ENCODE data around the gene CDH23.

The CDH23 gene

DNA sequence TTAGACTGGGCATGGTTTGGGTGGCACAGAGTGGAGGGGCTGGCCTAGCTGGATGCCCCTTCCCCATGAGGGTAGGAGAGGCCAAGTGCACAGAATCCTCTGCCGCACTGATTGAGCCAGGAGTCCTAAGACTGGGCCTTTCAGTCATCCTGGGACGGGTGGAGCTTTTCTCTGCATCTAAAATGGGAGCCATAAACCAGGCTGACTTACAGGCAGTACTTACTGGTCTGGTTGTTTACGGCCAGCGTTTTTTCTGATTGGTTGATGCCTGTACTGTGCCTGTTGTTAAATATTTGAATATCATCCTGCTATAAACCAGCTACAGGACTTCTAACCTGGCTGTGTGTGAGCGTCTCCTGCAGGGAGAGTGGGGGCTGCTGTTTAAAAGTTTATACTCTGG lies 107.8 kb downstream of the CDH23 start:
- ATAC-seq (ENCODE audit: low read depth) (no peak), DNase-seq (ENCODE audit: low spot score) (no peak)
- no peak overlapping the region for H3K27ac ChIP-seq (ENCODE audit: poor library complexity, severe bottlenecking)
- H3K36me3 ChIP-seq (ENCODE audit: low read depth), result no peaks in the 10 kb centered on the region
- H3K4me3 ChIP-seq (ENCODE audit: severe bottlenecking), result no peak overlapping the region
- H3K9me3 ChIP-seq (ENCODE audit: severe bottlenecking), result no peaks in the 10 kb centered on the region
- H3K4me1 ChIP-seq (ENCODE audit: insufficient read depth, poor library complexity, severe bottlenecking), result no peaks in the 10 kb centered on the region
- TF ChIP-seq CTCF (IDR thresholded peaks at IDR 0.05; ENCODE audit: poor library complexity, severe bottlenecking), result no peak
- H3K27me3 ChIP-seq (ENCODE audit: insufficient read depth, poor library complexity, severe bottlenecking), result peaks cover 5% of the 10 kb centered on the region

DNA sequence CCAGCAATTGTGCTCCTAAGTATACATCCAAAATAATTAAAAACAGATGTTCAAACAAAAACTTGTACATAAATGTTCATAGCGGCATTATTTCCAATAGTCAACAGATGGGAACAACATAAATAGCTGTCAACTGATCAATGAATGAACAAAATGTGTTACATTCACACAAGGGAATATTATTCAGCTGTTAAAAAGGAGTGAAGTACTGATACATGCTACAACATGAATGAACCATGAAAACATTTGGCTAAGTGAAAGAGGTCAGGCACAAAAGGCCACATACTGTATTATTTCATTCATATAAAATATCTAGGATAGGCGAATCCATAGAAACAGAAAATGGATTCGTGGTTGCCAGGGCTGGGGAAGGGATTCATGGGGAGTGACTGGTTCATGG lies 109.1 kb downstream of the CDH23 start:
- Histone ChIP-seq H3K27me3 (ENCODE audit: insufficient read depth, poor library complexity, severe bottlenecking) (peaks cover 3% of the 10 kb centered on the region), H3K9me3 (ENCODE audit: severe bottlenecking) (no peaks in the 10 kb centered on the region), H3K27ac (ENCODE audit: poor library complexity, severe bottlenecking) (no peak overlapping the region), H3K36me3 (ENCODE audit: low read depth) (no peaks in the 10 kb centered on the region), H3K4me3 (ENCODE audit: severe bottlenecking) (no peak overlapping the region), H3K4me1 (ENCODE audit: insufficient read depth, poor library complexity, severe bottlenecking) (no peaks in the 10 kb centered on the region)
- ATAC-seq (ENCODE audit: low read depth), result no peak
- no peak for TF ChIP-seq CTCF (IDR thresholded peaks at IDR 0.05; ENCODE audit: poor library complexity, severe bottlenecking)
- no peak for DNase-seq (ENCODE audit: low spot score)

- no peak for ATAC-seq (ENCODE audit: low read depth)
- peaks cover 5% of the 10 kb centered on the region for H3K4me1 ChIP-seq (ENCODE audit: insufficient read depth, poor library complexity, severe bottlenecking)
- no peak overlapping the region for H3K27ac ChIP-seq (ENCODE audit: poor library complexity, severe bottlenecking)
- H3K36me3 ChIP-seq (ENCODE audit: low read depth), result no peaks in the 10 kb centered on the region
- H3K27me3 ChIP-seq (ENCODE audit: insufficient read depth, poor library complexity, severe bottlenecking), result no peaks in the 10 kb centered on the region
- no peak for TF ChIP-seq CTCF (IDR thresholded peaks at IDR 0.05; ENCODE audit: poor library complexity, severe bottlenecking)
- H3K9me3 ChIP-seq (ENCODE audit: severe bottlenecking), result no peaks in the 10 kb centered on the region
- H3K4me3 ChIP-seq (ENCODE audit: severe bottlenecking), result no peak overlapping the region
- no peak for DNase-seq (ENCODE audit: low spot score)
Measured at GRCh38 chr10:71509444-71509843, 112.7 kb downstream of the CDH23 start.

- Histone ChIP-seq H3K4me1 (ENCODE audit: insufficient read depth, poor library complexity, severe bottlenecking) (peaks cover 5% of the 10 kb centered on the region), H3K4me3 (ENCODE audit: severe bottlenecking) (no peak overlapping the region), H3K9me3 (ENCODE audit: severe bottlenecking) (no peaks in the 10 kb centered on the region), H3K27ac (ENCODE audit: poor library complexity, severe bottlenecking) (no peak overlapping the region), H3K27me3 (ENCODE audit: insufficient read depth, poor library complexity, severe bottlenecking) (no peaks in the 10 kb centered on the region), H3K36me3 (ENCODE audit: low read depth) (no peaks in the 10 kb centered on the region)
- no peak for DNase-seq (ENCODE audit: low spot score)
- TF ChIP-seq CTCF (IDR thresholded peaks at IDR 0.05; ENCODE audit: poor library complexity, severe bottlenecking), result no peak
- no peak for ATAC-seq (ENCODE audit: low read depth)
Measured at GRCh38 chr10:71511206-71511605, 114.5 kb downstream of the CDH23 start.

GRCh38 chr10:71512312-71512711 lies 115.6 kb downstream of the CDH23 start:
- H3K27ac ChIP-seq (ENCODE audit: poor library complexity, severe bottlenecking), result no peak overlapping the region
- no peaks in the 10 kb centered on the region for H3K9me3 ChIP-seq (ENCODE audit: severe bottlenecking)
- H3K27me3 ChIP-seq (ENCODE audit: insufficient read depth, poor library complexity, severe bottlenecking), result no peaks in the 10 kb centered on the region
- DNase-seq (ENCODE audit: low spot score), result peak; percentile 29
- ATAC-seq (ENCODE audit: low read depth), result no peak
- TF ChIP-seq CTCF (IDR thresholded peaks at IDR 0.05; ENCODE audit: poor library complexity, severe bottlenecking), result no peak
- H3K4me3 ChIP-seq (ENCODE audit: severe bottlenecking), result no peak overlapping the region
- peaks cover 5% of the 10 kb centered on the region for H3K4me1 ChIP-seq (ENCODE audit: insufficient read depth, poor library complexity, severe bottlenecking)
- no peaks in the 10 kb centered on the region for H3K36me3 ChIP-seq (ENCODE audit: low read depth)
